CD4-positive, alpha-beta T cell (primary cell): ENCODE results near the gene KCNQ4. TPM values are rescaled to one million over a fixed set of nuclear protein-coding genes. Genes with fewer than 3 reads are reported as not detected.

Source experiments
- ATAC-seq: fragments of 200-7000 bp; cut with Tn5 transposase; one replicate; pipeline ENCODE4 v1.10.0; 2022; ENCODE audit warnings: mild to moderate bottlenecking; ENCODE audit not compliant: poor library complexity
- CTCF ChIA-PET: fragments of 350-600 bp; sonication (Branson Sonifier 250); formaldehyde crosslinking; loops from one replicate; lab custom pipeline; 2021; ENCODE audit warnings: antibody characterized with exemption, inconsistent platforms; lab: Charles Lee
- POLR2A ChIA-PET: fragments of 350-600 bp; sonication (Branson Sonifier 250); formaldehyde crosslinking; loops from one replicate; lab custom pipeline; 2021; ENCODE audit warnings: antibody characterized with exemption, inconsistent platforms; lab: Charles Lee
- DNase-seq, 14 experiments: peaks; one replicate each; pipeline ENCODE4 v3.0.0-alpha.2; 2013 to 2020; ENCODE audit warnings: mixed read lengths in 2 of 14
- H3K27ac ChIP-seq, 2 donors: one replicate each; pipeline versions ENCODE4 v1.5.1 to v1.7.0; 2013; ENCODE audit warnings: low read length in 2 of 2, low read depth in 1 of 2, mild to moderate bottlenecking in 1 of 2
- H3K27me3 ChIP-seq, 2 experiments: 1 replicate in 1 of 2; 2 replicates in 1 of 2; pipeline versions ENCODE4 v1.6.1 to v1.7.0; 2013; ENCODE audit warnings: low read length in 2 of 2, control low read depth in 1 of 2, mild to moderate bottlenecking in 1 of 2, moderate library complexity in 1 of 2; ENCODE audit not compliant: insufficient read depth in 2 of 2, control insufficient read depth in 1 of 2
- H3K36me3 ChIP-seq: one replicate; pipeline ENCODE4 v1.6.1; 2013; ENCODE audit warnings: low read length, control low read depth; ENCODE audit not compliant: insufficient read depth
- H3K4me1 ChIP-seq: one replicate; pipeline ENCODE4 v1.6.1; 2013; ENCODE audit warnings: low read length, control low read depth; ENCODE audit not compliant: insufficient read depth
- H3K4me3 ChIP-seq: one replicate; pipeline ENCODE4 v1.5.1; 2013; ENCODE audit warnings: mild to moderate bottlenecking, low read length, moderate library complexity
- H3K9me3 ChIP-seq, 2 experiments: 1 replicate in 1 of 2; 2 replicates in 1 of 2; pipeline versions ENCODE4 v1.6.1 to v1.7.0; 2013; ENCODE audit warnings: low read length in 2 of 2, mild to moderate bottlenecking in 2 of 2, control low read depth in 1 of 2, moderate library complexity in 1 of 2; ENCODE audit not compliant: control insufficient read depth in 1 of 2, insufficient read depth in 1 of 2
- H3K27ac Mint-ChIP-seq: one replicate; pipeline ENCODE4 v1.8.0; 2020; ENCODE audit warnings: mixed read lengths
- H3K27me3 Mint-ChIP-seq: one replicate; pipeline ENCODE4 v1.8.0; 2021; ENCODE audit warnings: mixed read lengths
- H3K36me3 Mint-ChIP-seq: one replicate; pipeline ENCODE4 v1.8.0; 2021; ENCODE audit warnings: low read depth, mixed read lengths
- H3K4me1 Mint-ChIP-seq: one replicate; pipeline ENCODE4 v1.8.0; 2021; ENCODE audit warnings: low read depth, mixed read lengths
- H3K4me3 Mint-ChIP-seq: one replicate; pipeline ENCODE4 v1.8.0; 2020; ENCODE audit warnings: mild to moderate bottlenecking, mixed read lengths
- H3K9me3 Mint-ChIP-seq: one replicate; pipeline ENCODE4 v1.8.0; 2020; ENCODE audit warnings: mixed read lengths
- CTCF ChIP-seq: fragments of 200-600 bp; IDR thresholded peaks from one replicate; pipeline ENCODE4 v1.8.0; 2022; ENCODE audit warnings: antibody characterized with exemption, mild to moderate bottlenecking
- intact Hi-C, 2 experiments: fragments of 100-400 bp; cut with DNase I in 1 of 2; cut with micrococcal nuclease in 1 of 2; formaldehyde crosslinking; loops; one replicate each; pipeline versions ENCODE4 v1.15.1 to v1.9.0; 2023 to 2025; cut with DNase I, micrococcal nuclease
- total RNA-seq, 174 experiments: library from RNA in 2 of 174; stranded (reverse) in 2 of 174; gene quantifications; one replicate each; pipeline ENCODE4 v1.2.3 and lab custom pipeline; 2021 to 2026

Gene KCNQ4
- total RNA-seq, 2 experiments from 2014 or later = 0.25 to 0.30 TPM

GRCh38 chr1:40754201-40754600, 29.4 kb upstream of the KCNQ4 start:
- Mint-ChIP-seq H3K4me3 (no peak overlapping the region), H3K36me3 (peaks cover 90% of the 10 kb centered on the region), H3K9me3 (no peaks in the 10 kb centered on the region), H3K27me3 (no peaks in the 10 kb centered on the region), H3K27ac (no peak overlapping the region), H3K4me1 (peaks cover 7% of the 10 kb centered on the region)
- DNase-seq = no peak
- Histone ChIP-seq H3K27me3 (no peaks in the 10 kb centered on the region), H3K4me1 (no peaks in the 10 kb centered on the region), H3K4me3 (no peak overlapping the region), H3K36me3 (peaks cover 87% of the 10 kb centered on the region), H3K9me3 (no peaks in the 10 kb centered on the region), H3K27ac (no peak overlapping the region)
- intact Hi-C loops = no loop called here
- no peak for TF ChIP-seq CTCF
- ChIA-PET CTCF (no interaction called here), POLR2A (interaction anchor here (0.8 kb wide), 1 partner anchor 63 kb away, joined by 4 read pairs; the partner anchor contains the start of gene NFYC)
- ATAC-seq = no peak

- Mint-ChIP-seq H3K27me3 (no peaks in the 10 kb centered on the region), H3K4me1 (peaks cover 11% of the 10 kb centered on the region), H3K27ac (no peak overlapping the region), H3K36me3 (peaks cover 90% of the 10 kb centered on the region), H3K4me3 (no peak overlapping the region), H3K9me3 (no peaks in the 10 kb centered on the region)
- no peaks in the 10 kb centered on the region for H3K27me3 ChIP-seq
- POLR2A ChIA-PET = no interaction called here
- ATAC-seq (no peak), DNase-seq (no peak)
- H3K9me3 ChIP-seq = no peaks in the 10 kb centered on the region
- H3K36me3 ChIP-seq = peaks cover 87% of the 10 kb centered on the region
- no peak for TF ChIP-seq CTCF
- H3K4me1 ChIP-seq = no peaks in the 10 kb centered on the region
- H3K27ac ChIP-seq = no peak overlapping the region
- CTCF ChIA-PET = no interaction called here
- intact Hi-C loops = no loop called here
- H3K4me3 ChIP-seq = no peak overlapping the region
Measured at GRCh38 chr1:40755067-40755466, 28.5 kb upstream of the KCNQ4 start.

GRCh38 chr1:40756523-40756922, 27.1 kb upstream of the KCNQ4 start:
- Mint-ChIP-seq H3K4me1 (peaks cover 16% of the 10 kb centered on the region), H3K4me3 (no peak overlapping the region), H3K36me3 (peaks cover 89% of the 10 kb centered on the region), H3K27me3 (no peaks in the 10 kb centered on the region), H3K9me3 (no peaks in the 10 kb centered on the region), H3K27ac (no peak overlapping the region)
- Histone ChIP-seq H3K27ac (no peak overlapping the region), H3K36me3 (peaks cover 89% of the 10 kb centered on the region), H3K9me3 (no peaks in the 10 kb centered on the region), H3K4me3 (no peak overlapping the region), H3K4me1 (peaks cover 5% of the 10 kb centered on the region), H3K27me3 (no peaks in the 10 kb centered on the region)
- POLR2A ChIA-PET = no interaction called here
- DNase-seq = no peak
- no peak for TF ChIP-seq CTCF
- CTCF ChIA-PET = interaction anchor here (1.7 kb wide), 1 partner anchor 18 kb away, joined by 5 read pairs; no protein-coding TSS in a partner anchor
- ATAC-seq = no peak
- intact Hi-C loops = no loop called here
